ENCODE measurements around the gene RASGRP4.

- TF ChIP-seq CTCF (conservative IDR thresholded peaks at IDR 0.05; ENCODE audit: low read depth, low read length), result no peak
- TF ChIP-seq EZH2 (IDR thresholded peaks at IDR 0.05; ENCODE audit: borderline replicate concordance, low read depth, low read length, poor library complexity, severe bottlenecking), result no peak
Observed at GRCh38 chr19:38453596-38453995, 27.6 kb upstream of the RASGRP4 start.

Measured in A673 (cell line).